ENCODE results near the gene CHRDL2.

GRCh38 chr11:74736031-74736430 lies 4.8 kb upstream of the CHRDL2 start:
- TF ChIP-seq CTCF (conservative IDR thresholded peaks at IDR 0.05; ENCODE audit: low read depth, low read length) (no peak), SMC3 (IDR thresholded peaks at IDR 0.05; ENCODE audit: low read depth, low read length) (no peak), POLR2A (IDR thresholded peaks at IDR 0.05; ENCODE audit: low read depth, low read length) (no peak), MAFK (IDR thresholded peaks at IDR 0.05; ENCODE audit: low read depth, low read length) (no peak), RCOR1 (IDR thresholded peaks at IDR 0.05; ENCODE audit: insufficient replicate concordance, low read length) (no peak)
- TF ChIP-seq, protein P1, sequence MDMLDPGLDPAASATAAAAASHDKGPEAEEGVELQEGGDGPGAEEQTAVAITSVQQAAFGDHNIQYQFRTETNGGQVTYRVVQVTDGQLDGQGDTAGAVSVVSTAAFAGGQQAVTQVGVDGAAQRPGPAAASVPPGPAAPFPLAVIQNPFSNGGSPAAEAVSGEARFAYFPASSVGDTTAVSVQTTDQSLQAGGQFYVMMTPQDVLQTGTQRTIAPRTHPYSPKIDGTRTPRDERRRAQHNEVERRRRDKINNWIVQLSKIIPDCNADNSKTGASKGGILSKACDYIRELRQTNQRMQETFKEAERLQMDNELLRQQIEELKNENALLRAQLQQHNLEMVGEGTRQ (IDR thresholded peaks at IDR 0.05; ENCODE audit: low read depth, low read length): no peak
